Measurements from ENCODE around the gene LRBA. TPM values are rescaled to one million over a fixed set of nuclear protein-coding genes. Genes with fewer than 3 reads are reported as not detected.

The LRBA gene
- total and polyA plus RNA-seq, 2 donors (not counting 1 experiment from before 2014, with no cell fraction given), result 16.4 to 36.7 TPM

GRCh38 chr4:150375025-150375424 is 640.1 kb downstream of the LRBA start:
- Histone ChIP-seq H3K4me1 (ENCODE audit: control insufficient read depth, extremely low read depth, insufficient read depth, low read length) (no peaks in the 10 kb centered on the region), H3K36me3 (ENCODE audit: control insufficient read depth, insufficient read depth, low read length) (no peaks in the 10 kb centered on the region), H3K9me3 (ENCODE audit: control insufficient read depth, insufficient read depth, low read depth, low read length) (no peaks in the 10 kb centered on the region), H3K9ac (ENCODE audit: insufficient read depth, low read length) (no peak overlapping the region), H2AFZ (ENCODE audit: low read length) (no peak overlapping the region), H4K20me1 (ENCODE audit: control insufficient read depth, extremely low read depth, insufficient read depth, low read length) (no peaks in the 10 kb centered on the region), H3K27ac (ENCODE audit: insufficient read depth, low read length) (no peak overlapping the region), H3K4me2 (ENCODE audit: extremely low read depth, insufficient read depth, low read length) (no peak overlapping the region), H3K79me2 (ENCODE audit: control insufficient read depth, insufficient read depth, low read length) (no peaks in the 10 kb centered on the region), H3K27me3 (ENCODE audit: control insufficient read depth, insufficient read depth, low read length) (no peaks in the 10 kb centered on the region), H3K4me3 (replicated peaks in 1 of 4; ENCODE audit: control extremely low read depth in 1 of 4, insufficient read depth in 1 of 4, low read depth in 3 of 4, low read length in 4 of 4) (no peak overlapping the region)
- no peak for DNase-seq (ENCODE audit: low read depth in 2 of 2)
- no peak for TF ChIP-seq EZH2 (IDR thresholded peaks at IDR 0.05; ENCODE audit: low read length, missing control alignments)
- no peak for TF ChIP-seq CTCF (conservative IDR thresholded peaks at IDR 0.05 in 1 of 2, IDR thresholded peaks at IDR 0.05 in 1 of 2; ENCODE audit: low read depth in 1 of 2, low read length in 2 of 2)

- no peaks in the 10 kb centered on the region for H3K4me1 ChIP-seq (ENCODE audit: control insufficient read depth, extremely low read depth, insufficient read depth, low read length)
- H3K4me2 ChIP-seq (ENCODE audit: extremely low read depth, insufficient read depth, low read length), result no peak overlapping the region
- no peak overlapping the region for H2AFZ ChIP-seq (ENCODE audit: low read length)
- no peak for DNase-seq (ENCODE audit: low read depth in 2 of 2)
- no peaks in the 10 kb centered on the region for H3K79me2 ChIP-seq (ENCODE audit: control insufficient read depth, insufficient read depth, low read length)
- H3K9ac ChIP-seq (ENCODE audit: insufficient read depth, low read length), result no peak overlapping the region
- H4K20me1 ChIP-seq (ENCODE audit: control insufficient read depth, extremely low read depth, insufficient read depth, low read length), result no peaks in the 10 kb centered on the region
- no peaks in the 10 kb centered on the region for H3K9me3 ChIP-seq (ENCODE audit: control insufficient read depth, insufficient read depth, low read depth, low read length)
- H3K27me3 ChIP-seq (ENCODE audit: control insufficient read depth, insufficient read depth, low read length), result no peaks in the 10 kb centered on the region
- H3K36me3 ChIP-seq (ENCODE audit: control insufficient read depth, insufficient read depth, low read length), result no peaks in the 10 kb centered on the region
- H3K4me3 ChIP-seq (replicated peaks in 1 of 4; ENCODE audit: control extremely low read depth in 1 of 4, insufficient read depth in 1 of 4, low read depth in 3 of 4, low read length in 4 of 4), result no peak overlapping the region
- TF ChIP-seq CTCF (conservative IDR thresholded peaks at IDR 0.05 in 1 of 2, IDR thresholded peaks at IDR 0.05 in 1 of 2; ENCODE audit: low read depth in 1 of 2, low read length in 2 of 2) (no peak), EZH2 (IDR thresholded peaks at IDR 0.05; ENCODE audit: low read length, missing control alignments) (no peak)
- H3K27ac ChIP-seq (ENCODE audit: insufficient read depth, low read length), result no peak overlapping the region
Measured at GRCh38 chr4:150371869-150372268, 643.2 kb downstream of the LRBA start.

GRCh38 chr4:150369434-150370380 is 645.4 kb downstream of the LRBA start:
- H3K27ac ChIP-seq (ENCODE audit: insufficient read depth, low read length), result no peak overlapping the region

More at GRCh38 chr4:150369434-150370380, 645.4 kb downstream of the LRBA start:
- Histone ChIP-seq H4K20me1 (ENCODE audit: control insufficient read depth, extremely low read depth, insufficient read depth, low read length) (no peaks in the 10 kb centered on the region), H3K36me3 (ENCODE audit: control insufficient read depth, insufficient read depth, low read length) (no peaks in the 10 kb centered on the region), H3K9me3 (ENCODE audit: control insufficient read depth, insufficient read depth, low read depth, low read length) (no peaks in the 10 kb centered on the region), H3K27me3 (ENCODE audit: control insufficient read depth, insufficient read depth, low read length) (no peaks in the 10 kb centered on the region), H2AFZ (ENCODE audit: low read length) (no peak overlapping the region), H3K9ac (ENCODE audit: insufficient read depth, low read length) (no peak overlapping the region), H3K4me2 (ENCODE audit: extremely low read depth, insufficient read depth, low read length) (no peak overlapping the region), H3K79me2 (ENCODE audit: control insufficient read depth, insufficient read depth, low read length) (no peaks in the 10 kb centered on the region), H3K4me3 (replicated peaks in 1 of 4; ENCODE audit: control extremely low read depth in 1 of 4, insufficient read depth in 1 of 4, low read depth in 3 of 4, low read length in 4 of 4) (no peak overlapping the region), H3K4me1 (ENCODE audit: control insufficient read depth, extremely low read depth, insufficient read depth, low read length) (no peaks in the 10 kb centered on the region)
- TF ChIP-seq CTCF (conservative IDR thresholded peaks at IDR 0.05 in 1 of 2, IDR thresholded peaks at IDR 0.05 in 1 of 2; ENCODE audit: low read depth in 1 of 2, low read length in 2 of 2) (no peak), EZH2 (IDR thresholded peaks at IDR 0.05; ENCODE audit: low read length, missing control alignments) (no peak)
- no peak for DNase-seq (ENCODE audit: low read depth in 2 of 2)

Data from fibroblast of lung (primary cell).